H9 (cell line): ENCODE results near the gene RPL36A. TPM values are rescaled to one million over a fixed set of nuclear protein-coding genes. Genes with fewer than 3 reads are reported as not detected.

ENCODE experiments used
- DNase-seq: peaks from one replicate; pipeline ENCODE4 v3.0.0-alpha.2; 2017
- H2AFZ ChIP-seq: one replicate; pipeline ENCODE4 v1.6.1; 2013; ENCODE audit warnings: mild to moderate bottlenecking, low read length, control low read depth, moderate library complexity
- H2AK5ac ChIP-seq: 2 replicates; pipeline ENCODE4 v1.6.1; 2013; ENCODE audit warnings: low read length, control low read depth, mixed read lengths; ENCODE audit not compliant: insufficient read length
- H2BK120ac ChIP-seq: one replicate; pipeline ENCODE4 v1.6.1; 2013; ENCODE audit warnings: low read depth, mild to moderate bottlenecking, low read length, control low read depth, inconsistent platforms; ENCODE audit not compliant: poor library complexity, severe bottlenecking
- H2BK12ac ChIP-seq: 2 replicates; pipeline ENCODE4 v1.6.1; 2013; ENCODE audit warnings: low read length, control low read depth, mixed read lengths, low read depth; ENCODE audit not compliant: insufficient read length
- H2BK15ac ChIP-seq: 2 replicates; pipeline ENCODE4 v1.6.1; 2013; ENCODE audit warnings: low read depth, low read length, control low read depth
- H2BK20ac ChIP-seq: one replicate; pipeline ENCODE4 v1.6.1; 2013; ENCODE audit warnings: low read depth, mild to moderate bottlenecking, low read length, control low read depth, inconsistent platforms; ENCODE audit not compliant: poor library complexity, severe bottlenecking
- H2BK5ac ChIP-seq: 2 replicates; pipeline ENCODE4 v1.6.1; 2013; ENCODE audit warnings: low read length, control low read depth, mixed read lengths; ENCODE audit not compliant: insufficient read length
- H3K14ac ChIP-seq: 2 replicates; pipeline ENCODE4 v1.6.1; 2013; ENCODE audit warnings: low read length, control low read depth; ENCODE audit not compliant: insufficient read depth
- H3K18ac ChIP-seq: 2 replicates; pipeline ENCODE4 v1.6.1; 2013; ENCODE audit warnings: low read depth, mild to moderate bottlenecking, mixed read lengths, low read length, control low read depth; ENCODE audit not compliant: insufficient read length
- H3K23ac ChIP-seq: 2 replicates; pipeline ENCODE4 v1.6.1; 2013; ENCODE audit warnings: low read length, control low read depth, mixed read lengths, low read depth; ENCODE audit not compliant: insufficient read length
- H3K23me2 ChIP-seq: 2 replicates; pipeline ENCODE4 v1.6.1; 2013; ENCODE audit warnings: low read depth, mild to moderate bottlenecking, mixed read lengths, low read length, control low read depth; ENCODE audit not compliant: insufficient read length, poor library complexity, severe bottlenecking
- H3K27ac ChIP-seq: 2 replicates; pipeline ENCODE4 v1.5.1; 2013; ENCODE audit warnings: low read length, control low read depth, mixed read lengths, low read depth; ENCODE audit not compliant: insufficient read length
- H3K27me3 ChIP-seq: 2 replicates; pipeline ENCODE4 v1.6.1; 2013; ENCODE audit warnings: low read length, control low read depth, inconsistent platforms; ENCODE audit not compliant: insufficient read depth
- H3K4ac ChIP-seq: 2 replicates; pipeline ENCODE4 v1.6.1; 2013; ENCODE audit warnings: low read depth, mild to moderate bottlenecking, control low read depth, inconsistent platforms, low read length, moderate library complexity
- H3K4me1 ChIP-seq: 2 replicates; pipeline ENCODE4 v1.6.1; 2013; ENCODE audit warnings: low read length, control low read depth, inconsistent platforms; ENCODE audit not compliant: insufficient read depth
- H3K4me2 ChIP-seq: 2 replicates; pipeline ENCODE4 v1.6.1; 2013; ENCODE audit warnings: low read length, control low read depth, mixed read lengths; ENCODE audit not compliant: insufficient read length, insufficient read depth
- H3K56ac ChIP-seq: 2 replicates; pipeline ENCODE4 v1.6.1; 2013; ENCODE audit warnings: low read depth, mild to moderate bottlenecking, mixed read lengths, low read length, control low read depth; ENCODE audit not compliant: insufficient read length
- H3K79me1 ChIP-seq: 2 replicates; pipeline ENCODE4 v1.6.1; 2013; ENCODE audit warnings: low read depth, mild to moderate bottlenecking, moderate library complexity, low read length, control low read depth, inconsistent platforms; ENCODE audit not compliant: insufficient read depth, poor library complexity, severe bottlenecking
- H3K79me2 ChIP-seq: 2 replicates; pipeline ENCODE4 v1.6.1; 2013; ENCODE audit warnings: low read length, control low read depth, inconsistent platforms; ENCODE audit not compliant: insufficient read depth
- H3K9ac ChIP-seq: 2 replicates; pipeline ENCODE4 v1.6.1; 2013; ENCODE audit warnings: low read length, control low read depth, mixed read lengths; ENCODE audit not compliant: insufficient read length; ENCODE audit errors: extremely low read depth
- H3K9me3 ChIP-seq: one replicate; pipeline ENCODE4 v1.6.1; 2013; ENCODE audit warnings: low read depth, low read length, inconsistent platforms; ENCODE audit not compliant: control insufficient read depth
- H3T11ph ChIP-seq: one replicate; pipeline ENCODE4 v1.6.1; 2013; ENCODE audit warnings: mild to moderate bottlenecking, low read length, control low read depth, inconsistent platforms
- H4K20me1 ChIP-seq: one replicate; pipeline ENCODE4 v1.6.1; 2013; ENCODE audit not compliant: control insufficient read depth, insufficient read length, insufficient read depth
- H4K5ac ChIP-seq: 2 replicates; pipeline ENCODE4 v1.6.1; 2013; ENCODE audit warnings: low read depth, mild to moderate bottlenecking, mixed read lengths, low read length, control low read depth; ENCODE audit not compliant: insufficient read length
- H4K8ac ChIP-seq: replicated peaks from 2 replicates; pipeline ENCODE4 v1.6.1; 2013; ENCODE audit warnings: low read length, control low read depth, mixed read lengths, low read depth; ENCODE audit not compliant: insufficient read length
- H4K91ac ChIP-seq: 2 replicates; pipeline ENCODE4 v1.6.1; 2013; ENCODE audit warnings: low read depth, mild to moderate bottlenecking, moderate library complexity, mixed read lengths, low read length, control low read depth; ENCODE audit not compliant: insufficient read length
- H3K27ac Mint-ChIP-seq, 3 experiments: 2 replicates in 2 of 3; 3 replicates in 1 of 3; pipeline ENCODE4 v1.8.0; 2020 to 2021; ENCODE audit warnings: mixed read lengths in 3 of 3, mild to moderate bottlenecking in 1 of 3, moderate library complexity in 1 of 3
- H3K27me3 Mint-ChIP-seq: 2 replicates; pipeline ENCODE4 v1.8.0; 2021; ENCODE audit warnings: low read depth, mild to moderate bottlenecking, moderate library complexity, mixed read lengths
- H3K36me3 Mint-ChIP-seq, 3 experiments: 2 replicates in 2 of 3; 3 replicates in 1 of 3; pipeline ENCODE4 v1.8.0; 2020 to 2021; ENCODE audit warnings: low read depth in 3 of 3, mixed read lengths in 3 of 3; ENCODE audit not compliant: insufficient read depth in 1 of 3
- H3K4me1 Mint-ChIP-seq, 2 experiments: 2 replicates each; pipeline ENCODE4 v1.8.0; 2020; ENCODE audit warnings: mixed read lengths in 2 of 2
- H3K4me3 Mint-ChIP-seq, 2 experiments: 2 replicates in 1 of 2; 3 replicates in 1 of 2; pipeline ENCODE4 v1.8.0; 2020 to 2021; ENCODE audit warnings: mild to moderate bottlenecking in 2 of 2, mixed read lengths in 2 of 2, moderate library complexity in 1 of 2
- H3K9me3 Mint-ChIP-seq, 2 experiments: 2 replicates in 1 of 2; 3 replicates in 1 of 2; pipeline ENCODE4 v1.8.0; 2020; ENCODE audit warnings: mild to moderate bottlenecking in 2 of 2, mixed read lengths in 2 of 2, moderate library complexity in 1 of 2
- WGBS: extraction: QIAGEN DNeasy Blood & Tissue Kit; methylation state at CpG from one replicate; pipeline ENCODE4 v1.1.7; 2013; ENCODE audit warnings: missing lambda C conversion rate, low lambda C conversion rate, mixed read lengths; ENCODE audit not compliant: insufficient read length; ENCODE audit errors: extremely low coverage; 5-methylcytosine and 5-hydroxymethylcytosine counted together
- total RNA-seq: library from RNA; stranded (reverse); gene quantifications from 2 replicates; pipeline ENCODE4 v1.2.1, GENCODE V29; 2021
- TF ChIP-seq, protein P1 (sequence below): fragments of 200-600 bp; sonication (generic); conservative IDR thresholded peaks from 3 replicates; pipeline ENCODE4 v1.8.0; 2021; ENCODE audit warnings: antibody characterized with exemption, mild to moderate bottlenecking

Gene RPL36A
- total RNA-seq, 1 experiment from 2014 or later: 428 TPM

DNA sequence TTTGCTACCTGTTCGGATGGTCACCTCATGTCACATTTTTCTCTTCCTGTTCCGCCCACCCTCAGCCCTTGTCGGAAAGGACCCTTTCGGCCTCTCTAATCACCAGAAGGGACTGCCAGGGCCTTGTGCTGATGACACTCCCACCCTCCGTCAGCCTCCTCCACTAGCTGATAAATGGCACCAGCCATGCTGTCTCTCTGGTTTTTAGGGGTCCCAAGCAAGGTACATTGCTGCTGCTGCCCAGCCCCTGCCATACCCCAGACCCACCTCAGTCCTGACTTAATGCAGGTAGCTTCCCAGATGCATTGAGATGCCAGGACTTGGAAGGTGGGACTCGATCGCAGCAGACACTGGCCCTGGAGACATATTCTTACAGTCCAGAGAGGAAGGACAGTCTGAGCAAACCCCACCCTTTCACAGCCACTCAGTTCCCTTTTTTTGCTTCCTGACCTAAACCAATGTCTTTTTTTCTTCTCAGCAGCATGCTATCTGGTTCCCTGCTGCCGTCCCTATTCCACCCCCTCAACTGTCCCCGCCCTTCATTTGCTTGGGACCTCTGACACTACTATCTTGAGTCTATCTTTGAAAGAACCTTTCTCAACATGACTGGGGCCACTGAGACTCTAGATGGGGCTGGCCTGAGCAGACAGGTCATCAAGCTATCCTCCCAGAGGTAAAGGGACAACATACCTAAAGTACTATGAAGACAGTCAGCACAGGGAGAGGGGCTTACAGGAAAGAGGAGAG lies 4.8 kb upstream of the RPL36A start, which contains the start of gene BTK:
BTK (minus strand) TSS at position 397 of the 747 bp plus-strand sequence. CDS start 10,907 bp downstream, outside the sequence.
- TF ChIP-seq, protein P1, sequence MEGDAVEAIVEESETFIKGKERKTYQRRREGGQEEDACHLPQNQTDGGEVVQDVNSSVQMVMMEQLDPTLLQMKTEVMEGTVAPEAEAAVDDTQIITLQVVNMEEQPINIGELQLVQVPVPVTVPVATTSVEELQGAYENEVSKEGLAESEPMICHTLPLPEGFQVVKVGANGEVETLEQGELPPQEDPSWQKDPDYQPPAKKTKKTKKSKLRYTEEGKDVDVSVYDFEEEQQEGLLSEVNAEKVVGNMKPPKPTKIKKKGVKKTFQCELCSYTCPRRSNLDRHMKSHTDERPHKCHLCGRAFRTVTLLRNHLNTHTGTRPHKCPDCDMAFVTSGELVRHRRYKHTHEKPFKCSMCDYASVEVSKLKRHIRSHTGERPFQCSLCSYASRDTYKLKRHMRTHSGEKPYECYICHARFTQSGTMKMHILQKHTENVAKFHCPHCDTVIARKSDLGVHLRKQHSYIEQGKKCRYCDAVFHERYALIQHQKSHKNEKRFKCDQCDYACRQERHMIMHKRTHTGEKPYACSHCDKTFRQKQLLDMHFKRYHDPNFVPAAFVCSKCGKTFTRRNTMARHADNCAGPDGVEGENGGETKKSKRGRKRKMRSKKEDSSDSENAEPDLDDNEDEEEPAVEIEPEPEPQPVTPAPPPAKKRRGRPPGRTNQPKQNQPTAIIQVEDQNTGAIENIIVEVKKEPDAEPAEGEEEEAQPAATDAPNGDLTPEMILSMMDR: no peak
- H2AFZ ChIP-seq: no peak within 1 kb of the TSS
- H2BK120ac ChIP-seq: no peak within 1 kb of the TSS
- H3K23me2 ChIP-seq: no peaks in the 10 kb centered on the region
- H2BK12ac ChIP-seq: no peak within 1 kb of the TSS
- H3K18ac ChIP-seq: no peak within 1 kb of the TSS
- no peak within 1 kb of the TSS; a peak in 1 of 5 replicates for H3K4me3 Mint-ChIP-seq
- H3K9ac ChIP-seq: no peak within 1 kb of the TSS
- H3K4me1 Mint-ChIP-seq: peaks cover 7 to 13% of the 10 kb centered on the region in 2 experiments
- H3K27me3 ChIP-seq: no peaks in the 10 kb centered on the region
- no peak within 1 kb of the TSS for H4K5ac ChIP-seq
- no peaks in the 10 kb centered on the region for H3K79me2 ChIP-seq
- H3K79me1 ChIP-seq: no peaks in the 10 kb centered on the region
- H3T11ph ChIP-seq: no peak within 1 kb of the TSS
- H2BK5ac ChIP-seq: no peak within 1 kb of the TSS
- no peak for DNase-seq
- no peak within 1 kb of the TSS for H3K4ac ChIP-seq
- H3K56ac ChIP-seq: no peak within 1 kb of the TSS
- WGBS: no CpG with 5 or more reads among the region's 9 CpGs
- H3K14ac ChIP-seq: no peak within 1 kb of the TSS
- H4K20me1 ChIP-seq: no peaks in the 10 kb centered on the region
- H2AK5ac ChIP-seq: no peak within 1 kb of the TSS
- peaks cover 46 to 57% of the 10 kb centered on the region in 2 experiments for H3K9me3 Mint-ChIP-seq
- no peak within 1 kb of the TSS for H2BK20ac ChIP-seq
- H2BK15ac ChIP-seq: no peak within 1 kb of the TSS
- H4K8ac ChIP-seq: no peak within 1 kb of the TSS
- H3K9me3 ChIP-seq: peaks cover 40% of the 10 kb centered on the region
- H3K4me2 ChIP-seq: no peak within 1 kb of the TSS
- no peak within 1 kb of the TSS for H3K23ac ChIP-seq
- no peaks in the 10 kb centered on the region; the same call in 1 of the 2 replicates for H3K4me1 ChIP-seq
- H3K27ac ChIP-seq: no peak within 1 kb of the TSS
- H3K27ac Mint-ChIP-seq: no peak within 1 kb of the TSS
- H3K36me3 Mint-ChIP-seq: peaks cover 0 to 2% (median 1%) of the 10 kb centered on the region in 3 experiments; a peak in 5 of 7 replicates
- no peak within 1 kb of the TSS for H4K91ac ChIP-seq
- no peaks in the 10 kb centered on the region; the same call in 1 of the 2 replicates for H3K27me3 Mint-ChIP-seq
